Activated naive CD8-positive, alpha-beta T cell treated with anti-CD3 and anti-CD28 coated beads, Interleukin-2, amount 50 U/mL, for 16 hours (primary cell): ENCODE data around the gene TRIM2.
"Not testable (repeated sequence)": the region's sequence is repeated elsewhere in the genome, so short reads cannot be mapped to it uniquely, and the experiment has no call there.

Experiments
- DNase-seq: peaks from one replicate; pipeline ENCODE4 v3.0.0-alpha.2; 2020; ENCODE audit warnings: low read depth, low spot score

The TRIM2 gene

GRCh38 chr4:153189016-153189801 lies 15.0 kb upstream of the TRIM2 start:
- DNase-seq = no peak

GRCh38 chr4:153191795-153192363 lies 12.4 kb upstream of the TRIM2 start:
- no peak for DNase-seq

- DNase-seq = no peak
Measured at GRCh38 chr4:153197301-153197700, 6.9 kb upstream of the TRIM2 start.

GRCh38 chr4:153198719-153199118 lies 5.5 kb upstream of the TRIM2 start:
- no peak for DNase-seq

- not testable (repeated sequence) for DNase-seq
Measured at GRCh38 chr4:153203746-153204145, 497 bp upstream of the TRIM2 start.

- DNase-seq = no peak
Measured at GRCh38 chr4:153204728-153205648, 745 bp downstream of the TRIM2 start.

GRCh38 chr4:153205757-153206156 lies 1.5 kb downstream of the TRIM2 start:
- no peak for DNase-seq

- DNase-seq = no peak
Measured at GRCh38 chr4:153206534-153206933, 2.3 kb downstream of the TRIM2 start.

- no peak for DNase-seq
Measured at GRCh38 chr4:153207027-153207426, 2.8 kb downstream of the TRIM2 start.

GRCh38 chr4:153207567-153207966 lies 3.3 kb downstream of the TRIM2 start:
- no peak for DNase-seq

- no peak for DNase-seq
Measured at GRCh38 chr4:153209410-153209809, 5.2 kb downstream of the TRIM2 start.

- DNase-seq = no peak
Measured at GRCh38 chr4:153210727-153211126, 6.5 kb downstream of the TRIM2 start.

GRCh38 chr4:153211986-153212728 lies 7.9 kb downstream of the TRIM2 start:
- DNase-seq = no peak

GRCh38 chr4:153212736-153213135 lies 8.5 kb downstream of the TRIM2 start:
- no peak for DNase-seq

GRCh38 chr4:153215921-153216320 lies 11.7 kb downstream of the TRIM2 start:
- no peak for DNase-seq

GRCh38 chr4:153216546-153216945 lies 12.3 kb downstream of the TRIM2 start:
- no peak for DNase-seq

- DNase-seq = no peak
Measured at GRCh38 chr4:153217440-153217839, 13.2 kb downstream of the TRIM2 start.

GRCh38 chr4:153218961-153219360 lies 14.7 kb downstream of the TRIM2 start:
- no peak for DNase-seq

GRCh38 chr4:153220682-153221395 lies 16.6 kb downstream of the TRIM2 start:
- no peak for DNase-seq

GRCh38 chr4:153221783-153222706 lies 17.8 kb downstream of the TRIM2 start:
- no peak for DNase-seq
